Ovary (tissue), 3 donors: Measurements from ENCODE around the gene NSRP1.

ENCODE experiments used
- CTCF ChIP-seq, 3 donors: fragments of 450-650 bp in 2 of 3; fragments of 200-600 bp in 1 of 3; IDR thresholded peaks; one replicate each; pipeline versions ENCODE4 v1.5.1 to v1.8.0; 2016 to 2022; ENCODE audit warnings: antibody characterized with exemption in 3 of 3, mild to moderate bottlenecking in 1 of 3
- EP300 ChIP-seq: sonication (generic); formaldehyde crosslinking; IDR thresholded peaks from one replicate; pipeline ENCODE4 v1.6.1; 2017; ENCODE audit warnings: antibody characterized with exemption
- POLR2A ChIP-seq: fragments of 450-650 bp; IDR thresholded peaks from one replicate; pipeline ENCODE4 v1.6.1; 2017; ENCODE audit warnings: antibody characterized with exemption, mild to moderate bottlenecking, moderate library complexity
- donor health status: DM: no; HTN: no; CAD: no.

DNA sequence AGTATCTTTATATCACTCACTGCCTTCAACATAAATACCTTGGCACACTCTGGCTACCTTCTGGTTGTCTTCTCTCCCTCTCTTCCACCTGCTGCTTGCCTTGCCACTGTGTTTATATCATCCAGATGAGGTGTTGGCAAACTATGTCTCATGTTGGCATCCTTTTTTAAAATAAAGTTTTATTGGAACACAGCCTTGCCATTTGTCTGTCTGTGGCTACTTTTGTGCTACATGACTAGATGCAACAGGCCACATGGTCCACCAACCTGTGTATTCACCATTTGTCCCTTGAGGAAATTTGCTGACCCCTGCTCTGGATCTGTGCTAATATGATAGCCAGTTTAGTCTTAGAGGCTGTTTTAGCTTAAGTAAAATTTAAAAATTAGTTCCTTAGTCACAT, 36.8 kb downstream of the NSRP1 start:
- no peak for TF ChIP-seq CTCF (IDR thresholded peaks at IDR 0.05)
- TF ChIP-seq EP300: no peak
- no peak for TF ChIP-seq POLR2A
